ENCODE results near the gene SPOPL. TPM values are rescaled to one million over a fixed set of nuclear protein-coding genes. Genes with fewer than 3 reads are reported as not detected.
"Not testable (repeated sequence)": the region's sequence is repeated elsewhere in the genome, so short reads cannot be mapped to it uniquely, and the experiment has no call there.

Gene SPOPL
- total and polyA plus RNA-seq, 2 donors (not counting 1 experiment from before 2014, with no cell fraction given): 14.0 to 53.6 TPM

DNA sequence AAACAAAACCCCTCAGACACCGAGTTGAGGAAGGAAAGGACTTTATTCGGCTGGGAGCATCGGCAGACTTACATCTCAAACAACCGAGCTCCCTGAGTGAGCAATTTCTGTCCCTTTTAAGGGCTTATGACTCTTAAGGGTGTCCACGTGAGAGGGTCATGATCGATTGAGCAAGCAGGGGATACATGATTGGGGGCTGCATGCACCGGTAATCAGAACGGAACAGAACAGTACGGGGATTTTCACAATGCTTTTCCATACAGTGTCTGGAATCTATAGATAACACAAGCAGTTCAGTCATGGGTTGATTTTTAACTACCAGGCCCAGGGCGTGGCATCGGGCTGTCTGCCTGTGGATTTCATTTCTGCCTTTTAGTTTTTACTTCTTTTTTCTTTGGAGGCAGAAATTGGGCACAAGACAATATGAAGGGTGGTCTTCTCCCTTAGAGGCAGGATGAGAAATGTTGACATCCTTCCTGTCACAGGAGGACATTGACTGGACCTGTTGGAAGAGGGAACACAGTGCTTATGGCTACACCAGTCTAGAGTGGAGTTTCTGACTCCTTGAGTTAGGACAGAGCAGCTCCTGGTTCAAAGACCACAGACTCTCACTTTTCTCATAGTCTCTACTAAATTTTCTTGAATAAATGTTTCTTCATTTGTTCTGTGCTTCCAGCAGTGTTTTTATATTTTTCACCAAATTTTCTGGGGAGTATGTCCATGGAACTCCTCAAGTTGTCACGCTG is 35.8 kb downstream of the SPOPL start:
- no peak overlapping the region for H2AFZ ChIP-seq (ENCODE audit: insufficient read depth, low read depth, low read length, poor library complexity, severe bottlenecking)
- intact Hi-C loops (cut with micrococcal nuclease): no loop called here
- Mint-ChIP-seq H3K9me3 (ENCODE audit: insufficient read depth) (peaks cover 11% of the 10 kb centered on the region), H3K27ac (no peak overlapping the region), H3K27me3 (no peaks in the 10 kb centered on the region), H3K4me3 (peak overlapping the region; percentile 3), H3K4me1 (peaks cover 63% of the 10 kb centered on the region)
- 87% methylated on average over 9 of the region's 12 CpGs for WGBS (ENCODE audit: insufficient coverage)
- H3K27me3 ChIP-seq (replicated peaks in 1 of 4; ENCODE audit: control extremely low read depth in 1 of 4, control insufficient read depth in 3 of 4, insufficient read depth in 4 of 4, low read length in 3 of 4): no peaks in the 10 kb centered on the region
- H4K20me1 ChIP-seq (ENCODE audit: control insufficient read depth, insufficient read depth, low read length, poor library complexity, severe bottlenecking): peaks cover 57% of the 10 kb centered on the region
- no peak overlapping the region for H3K9ac ChIP-seq (ENCODE audit: low read length)
- H3K79me2 ChIP-seq (ENCODE audit: control insufficient read depth, insufficient read depth, low read length): peaks cover 76% of the 10 kb centered on the region
- ChIA-PET POLR2A (no interaction called here), CTCF (no interaction called here)
- H3K4me2 ChIP-seq (replicated peaks; ENCODE audit: low read depth, low read length, poor library complexity, severe bottlenecking): no peak overlapping the region
- peaks cover 9 to 12% of the 10 kb centered on the region in 2 experiments for H3K36me3 ChIP-seq (replicated peaks in 1 of 2; ENCODE audit: control extremely low read depth in 1 of 2, control insufficient read depth in 1 of 2, extremely low read depth in 1 of 2, insufficient read depth in 2 of 2, low read length in 1 of 2)
- peaks cover 16 to 29% of the 10 kb centered on the region in 2 donors for H3K4me1 ChIP-seq (ENCODE audit: control insufficient read depth in 2 of 2, insufficient read depth in 2 of 2, low read length in 2 of 2)
- ATAC-seq (ENCODE audit: low read depth) (no peak), DNase-seq (no peak)
- TF ChIP-seq, protein P1, sequence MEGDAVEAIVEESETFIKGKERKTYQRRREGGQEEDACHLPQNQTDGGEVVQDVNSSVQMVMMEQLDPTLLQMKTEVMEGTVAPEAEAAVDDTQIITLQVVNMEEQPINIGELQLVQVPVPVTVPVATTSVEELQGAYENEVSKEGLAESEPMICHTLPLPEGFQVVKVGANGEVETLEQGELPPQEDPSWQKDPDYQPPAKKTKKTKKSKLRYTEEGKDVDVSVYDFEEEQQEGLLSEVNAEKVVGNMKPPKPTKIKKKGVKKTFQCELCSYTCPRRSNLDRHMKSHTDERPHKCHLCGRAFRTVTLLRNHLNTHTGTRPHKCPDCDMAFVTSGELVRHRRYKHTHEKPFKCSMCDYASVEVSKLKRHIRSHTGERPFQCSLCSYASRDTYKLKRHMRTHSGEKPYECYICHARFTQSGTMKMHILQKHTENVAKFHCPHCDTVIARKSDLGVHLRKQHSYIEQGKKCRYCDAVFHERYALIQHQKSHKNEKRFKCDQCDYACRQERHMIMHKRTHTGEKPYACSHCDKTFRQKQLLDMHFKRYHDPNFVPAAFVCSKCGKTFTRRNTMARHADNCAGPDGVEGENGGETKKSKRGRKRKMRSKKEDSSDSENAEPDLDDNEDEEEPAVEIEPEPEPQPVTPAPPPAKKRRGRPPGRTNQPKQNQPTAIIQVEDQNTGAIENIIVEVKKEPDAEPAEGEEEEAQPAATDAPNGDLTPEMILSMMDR (IDR thresholded peaks at IDR 0.05): no peak
- no peak for TF ChIP-seq EZH2 (IDR thresholded peaks at IDR 0.05; ENCODE audit: borderline replicate concordance, insufficient read depth, low read depth, low read length, poor library complexity, severe bottlenecking)
- no peak overlapping the region for H3K27ac ChIP-seq (ENCODE audit: low read length in 2 of 2)
- H3K4me3 ChIP-seq (ENCODE audit: control extremely low read depth in 1 of 5, extremely low read depth in 1 of 5, insufficient read depth in 1 of 5, low read depth in 2 of 5, low read length in 4 of 5): no peak overlapping the region
- peaks cover 5 to 12% (median 11%) of the 10 kb centered on the region in 3 donors for H3K9me3 ChIP-seq (ENCODE audit: control extremely low read depth in 1 of 3, control insufficient read depth in 2 of 3, insufficient read depth in 1 of 3, low read length in 2 of 3)

DNA sequence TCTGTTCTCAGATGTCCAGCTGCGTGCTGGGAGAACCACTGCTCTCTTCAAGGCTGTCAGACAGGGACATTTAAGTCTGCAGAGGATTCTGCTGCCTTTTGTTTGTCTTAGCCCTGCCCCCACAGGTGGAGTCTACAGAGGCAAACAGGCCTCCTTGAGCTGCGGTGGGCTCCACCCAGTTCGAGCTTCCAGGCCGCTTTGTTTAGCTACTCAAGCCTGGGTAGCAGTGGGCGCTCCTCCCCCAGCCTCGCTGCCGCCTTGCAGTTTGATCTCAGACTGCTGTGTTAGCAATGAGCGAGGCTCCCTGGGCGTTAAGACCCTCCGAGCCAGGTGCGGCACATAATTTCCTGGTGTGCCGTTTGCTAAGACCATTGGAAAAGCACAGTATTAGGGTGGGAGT is 42.6 kb downstream of the SPOPL start:
- H3K9me3 ChIP-seq (ENCODE audit: control extremely low read depth in 1 of 3, control insufficient read depth in 2 of 3, insufficient read depth in 1 of 3, low read length in 2 of 3); ATAC-seq (ENCODE audit: low read depth); H2AFZ ChIP-seq (ENCODE audit: insufficient read depth, low read depth, low read length, poor library complexity, severe bottlenecking); CTCF ChIA-PET; H3K27me3 Mint-ChIP-seq; H3K27ac Mint-ChIP-seq; DNase-seq; H3K4me1 ChIP-seq (ENCODE audit: control insufficient read depth in 2 of 2, insufficient read depth in 2 of 2, low read length in 2 of 2); H3K27me3 ChIP-seq (replicated peaks in 1 of 4; ENCODE audit: control extremely low read depth in 1 of 4, control insufficient read depth in 3 of 4, insufficient read depth in 4 of 4, low read length in 3 of 4); H3K27ac ChIP-seq (ENCODE audit: low read length in 2 of 2); intact Hi-C loops (cut with micrococcal nuclease); POLR2A ChIA-PET; H3K9me3 Mint-ChIP-seq (ENCODE audit: insufficient read depth); H3K4me3 Mint-ChIP-seq; H3K9ac ChIP-seq (ENCODE audit: low read length); H3K4me2 ChIP-seq (replicated peaks; ENCODE audit: low read depth, low read length, poor library complexity, severe bottlenecking); H3K36me3 ChIP-seq (replicated peaks in 1 of 2; ENCODE audit: control extremely low read depth in 1 of 2, control insufficient read depth in 1 of 2, extremely low read depth in 1 of 2, insufficient read depth in 2 of 2, low read length in 1 of 2); H3K4me3 ChIP-seq (ENCODE audit: control extremely low read depth in 1 of 5, extremely low read depth in 1 of 5, insufficient read depth in 1 of 5, low read depth in 2 of 5, low read length in 4 of 5): not testable (repeated sequence)
- Histone ChIP-seq H4K20me1 (ENCODE audit: control insufficient read depth, insufficient read depth, low read length, poor library complexity, severe bottlenecking) (peaks cover 41% of the 10 kb centered on the region), H3K79me2 (ENCODE audit: control insufficient read depth, insufficient read depth, low read length) (peaks cover 56% of the 10 kb centered on the region)
- peaks cover 50% of the 10 kb centered on the region for H3K4me1 Mint-ChIP-seq
- WGBS (ENCODE audit: insufficient coverage): 93% methylated on average over 11 of the region's 12 CpGs

Data from B cell (primary cell).